Raji (cell line): ENCODE results near the gene SLC22A23.
A peak's percentile ranks its signal among the peaks of the same experiment; 100 is the strongest.

ENCODE experiments used
- POLR2A ChIP-seq: IDR thresholded peaks from 2 replicates; pipeline ENCODE4 v1.6.1; 2011; ENCODE audit warnings: low read depth, low read length, control low read depth; ENCODE audit not compliant: insufficient read depth

Gene SLC22A23

DNA sequence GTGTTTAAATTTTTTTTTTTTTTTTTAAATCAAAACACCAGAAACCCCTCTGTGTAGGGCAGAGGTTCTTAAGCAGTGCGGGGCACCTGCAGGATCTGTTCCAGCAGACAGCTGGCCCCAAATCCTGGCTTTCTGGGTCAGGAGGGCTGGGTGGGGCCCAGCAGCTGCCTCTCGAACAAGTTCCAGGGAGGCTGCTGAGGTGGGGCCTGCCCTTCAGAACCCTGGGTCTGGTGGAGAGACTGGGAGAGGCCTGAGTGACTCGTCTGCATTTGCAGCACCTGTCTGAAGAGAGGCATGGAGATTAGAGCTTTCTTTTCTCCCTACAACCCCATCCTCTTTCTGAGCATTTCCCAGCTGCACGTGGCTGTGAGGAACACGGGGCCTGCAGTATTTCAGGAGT lies 189.7 kb downstream of the SLC22A23 start:
- TF ChIP-seq POLR2A = no peak

DNA sequence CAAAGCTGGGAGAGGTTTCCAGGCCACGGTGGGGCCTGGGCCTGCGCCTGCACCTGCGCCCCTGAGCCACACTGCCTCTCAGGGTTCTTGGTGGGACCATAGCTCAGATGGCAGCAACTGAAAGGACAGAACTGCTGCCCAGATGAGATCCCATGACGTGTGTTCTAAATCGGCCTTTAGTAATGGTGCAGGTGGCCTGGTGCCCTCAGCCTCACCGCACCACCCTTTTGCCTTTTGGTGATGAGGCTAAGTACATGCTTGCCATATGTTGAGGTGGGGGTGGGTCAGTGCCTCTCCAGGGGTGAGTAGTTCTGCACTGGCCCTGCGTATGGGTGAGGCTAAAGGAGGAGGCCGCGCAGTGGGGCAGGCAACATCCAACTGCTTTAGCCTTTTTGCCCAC lies 190.7 kb downstream of the SLC22A23 start:
- TF ChIP-seq POLR2A = no peak

DNA sequence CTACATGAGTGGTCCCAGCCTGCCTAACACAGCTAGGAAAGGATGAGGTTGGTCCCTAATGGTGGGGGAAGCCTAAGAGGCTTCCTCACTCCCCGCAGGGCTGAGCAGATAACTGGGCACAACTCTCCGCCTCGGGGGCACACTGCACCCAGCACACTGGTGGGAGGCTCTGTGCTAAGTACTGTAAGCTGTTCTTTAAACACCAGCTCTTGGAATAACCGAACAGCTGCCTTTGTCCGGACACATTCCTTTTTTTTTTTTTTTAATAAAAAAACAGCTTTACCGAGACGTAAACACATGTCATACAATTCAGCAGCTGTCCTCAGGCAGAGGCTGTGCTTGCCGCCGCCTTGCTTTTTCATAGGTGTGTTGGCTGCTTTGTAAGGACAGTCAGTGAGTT lies 191.2 kb downstream of the SLC22A23 start:
- no peak for TF ChIP-seq POLR2A

DNA sequence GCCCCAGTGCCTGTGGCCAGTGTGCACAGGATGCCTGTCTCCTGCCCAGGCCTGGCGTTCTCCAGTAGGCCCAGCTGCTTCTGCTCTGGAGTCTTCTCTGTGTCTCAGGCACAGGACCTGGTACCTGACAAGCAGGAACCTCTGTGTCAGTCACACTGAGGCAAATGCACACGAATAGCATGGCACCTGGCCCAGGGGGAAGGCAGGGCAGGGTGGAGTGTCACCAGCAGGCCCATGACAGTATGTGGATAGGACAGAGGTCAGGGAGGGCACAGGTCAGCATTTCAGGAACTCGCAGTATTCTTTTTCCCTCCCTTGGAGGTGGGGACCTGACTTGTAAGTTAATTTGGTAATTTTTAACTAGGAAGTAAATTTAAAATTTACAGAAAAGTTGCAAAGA lies 192.5 kb downstream of the SLC22A23 start:
- TF ChIP-seq POLR2A = no peak

DNA sequence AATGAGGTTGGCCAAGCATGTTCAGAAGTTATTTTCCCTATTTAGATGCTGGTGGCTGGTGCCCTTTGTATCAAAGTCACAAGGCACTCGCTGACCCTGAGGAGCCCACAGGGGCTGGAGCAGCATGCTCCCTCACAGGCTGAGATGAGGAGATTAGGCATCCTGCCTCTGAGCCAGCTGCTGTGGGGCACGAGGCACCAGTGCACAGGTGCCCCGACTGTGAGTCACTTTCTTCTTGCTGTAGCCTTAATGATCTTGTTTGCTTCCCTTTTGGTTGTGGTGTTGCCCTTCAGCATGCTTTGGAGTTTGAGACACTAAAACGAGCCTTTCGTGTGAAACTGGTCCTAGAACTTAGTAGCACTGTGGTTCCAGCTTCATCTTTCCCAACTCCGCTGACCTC lies 193.8 kb downstream of the SLC22A23 start:
- TF ChIP-seq POLR2A = no peak

DNA sequence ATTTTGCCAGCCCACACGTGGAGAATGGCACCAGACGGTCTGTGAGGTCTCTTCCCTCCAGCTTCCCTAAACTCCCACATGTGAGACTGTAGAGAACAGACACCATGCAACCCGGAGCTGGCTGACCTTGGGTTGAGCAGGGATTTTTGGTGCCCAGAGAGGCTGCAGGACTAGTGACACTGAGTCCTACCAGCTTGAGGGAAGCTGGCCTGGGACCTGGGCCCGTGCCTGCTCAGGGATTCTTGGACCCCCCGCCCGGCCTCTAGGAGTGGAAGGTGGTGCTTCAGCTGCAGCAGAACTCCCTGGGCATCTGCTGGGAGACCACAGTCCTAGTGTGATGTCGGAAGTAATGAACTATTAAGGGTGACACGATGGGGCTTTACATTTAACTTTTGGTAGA lies 194.9 kb downstream of the SLC22A23 start:
- TF ChIP-seq POLR2A = no peak

DNA sequence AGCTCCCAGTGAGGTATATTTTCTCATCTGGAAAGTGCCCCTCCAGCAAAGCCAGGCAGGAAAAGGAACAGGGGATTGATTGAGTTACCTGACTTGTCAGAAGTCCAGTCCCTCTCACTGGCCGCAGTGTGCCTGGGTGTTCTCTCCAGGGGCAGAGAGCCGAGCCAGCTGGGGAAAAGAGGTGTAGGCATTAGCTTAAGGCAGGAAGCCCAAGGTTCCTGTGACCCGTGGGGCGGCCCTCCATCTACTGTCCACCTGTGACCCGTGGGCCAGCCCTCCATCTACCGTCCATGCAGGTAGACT lies 195.4 kb downstream of the SLC22A23 start:
- no peak for TF ChIP-seq POLR2A

DNA sequence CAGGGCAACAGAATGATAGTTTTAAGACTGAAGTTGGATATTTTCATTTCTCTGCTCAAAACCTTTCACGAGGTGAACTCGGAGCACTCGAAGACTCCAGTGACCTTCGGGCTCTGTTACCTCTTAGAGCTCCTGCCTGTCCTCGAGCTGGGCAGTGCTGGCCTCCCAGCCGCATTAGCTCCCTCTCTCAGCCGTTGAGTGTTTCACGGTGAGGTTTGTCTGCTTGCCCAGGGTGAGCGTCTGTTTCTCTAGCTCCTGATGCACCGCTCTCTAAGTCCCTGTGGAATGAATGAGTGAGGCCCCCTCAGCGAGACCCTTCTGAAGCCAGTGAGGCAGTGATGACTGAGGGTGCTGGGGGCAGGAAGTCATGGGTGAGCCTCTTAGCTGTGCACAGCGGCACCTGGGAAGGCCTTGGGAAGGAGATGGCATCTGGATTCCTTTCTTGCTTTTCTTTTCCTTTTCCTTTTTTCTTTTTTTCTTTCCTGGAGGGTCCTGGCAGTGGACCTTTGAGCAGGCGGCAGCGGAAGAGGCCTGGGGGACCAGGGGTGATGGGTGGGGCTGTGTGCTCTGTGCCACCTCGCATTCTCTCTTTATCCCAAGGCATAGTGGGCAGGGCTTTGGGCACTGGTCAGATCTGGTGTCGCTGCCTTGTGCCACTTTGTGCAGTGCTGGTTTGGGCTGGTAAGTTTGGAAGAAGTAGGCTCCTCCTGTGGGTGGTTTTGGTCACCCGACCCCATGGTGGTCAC lies 195.9 kb downstream of the SLC22A23 start:
- TF ChIP-seq POLR2A = no peak

DNA sequence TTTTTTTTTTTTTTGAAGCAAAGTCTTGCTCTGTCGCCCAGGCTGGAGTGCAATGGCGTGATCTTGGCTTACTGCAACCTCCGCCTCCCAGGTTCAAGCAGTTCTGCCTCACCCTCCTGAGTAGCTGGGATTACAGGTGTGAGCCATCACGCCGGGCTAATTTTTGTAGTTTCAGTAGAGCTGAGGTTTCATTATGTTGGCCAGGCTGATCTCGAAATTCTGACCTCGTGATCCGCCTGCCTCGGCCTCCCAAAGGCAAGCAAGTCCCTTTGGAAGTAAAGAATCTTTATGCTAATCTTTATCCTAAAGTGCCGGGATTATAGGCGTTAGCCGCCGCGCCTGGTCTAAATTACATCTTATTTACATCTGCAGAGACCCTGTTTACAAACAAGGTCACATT lies 196.6 kb downstream of the SLC22A23 start:
- TF ChIP-seq POLR2A = no peak

DNA sequence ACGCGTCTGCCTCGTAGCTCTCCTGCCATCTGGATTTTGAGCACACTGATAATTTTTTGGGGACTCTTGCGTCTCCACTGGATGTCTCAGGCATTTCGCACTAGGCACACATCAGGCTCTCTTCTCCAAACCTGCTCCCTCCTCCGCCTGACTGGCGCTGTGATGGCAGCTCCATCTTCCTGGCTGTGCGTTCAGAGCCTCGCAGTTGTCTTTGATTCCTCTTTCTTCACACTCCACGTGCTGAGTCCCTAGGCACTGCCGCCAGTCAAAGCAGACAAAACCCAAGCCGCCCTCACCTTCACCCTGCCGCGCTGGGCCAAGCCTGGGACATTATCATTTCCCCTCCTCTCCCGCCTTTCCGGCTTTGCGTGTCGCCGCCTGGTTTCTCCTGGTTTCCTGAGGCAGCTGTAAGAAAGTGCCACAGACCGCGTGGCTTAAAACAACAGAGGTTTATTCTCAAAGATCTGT lies 197.3 kb downstream of the SLC22A23 start:
- peak; percentile 41 for TF ChIP-seq POLR2A

DNA sequence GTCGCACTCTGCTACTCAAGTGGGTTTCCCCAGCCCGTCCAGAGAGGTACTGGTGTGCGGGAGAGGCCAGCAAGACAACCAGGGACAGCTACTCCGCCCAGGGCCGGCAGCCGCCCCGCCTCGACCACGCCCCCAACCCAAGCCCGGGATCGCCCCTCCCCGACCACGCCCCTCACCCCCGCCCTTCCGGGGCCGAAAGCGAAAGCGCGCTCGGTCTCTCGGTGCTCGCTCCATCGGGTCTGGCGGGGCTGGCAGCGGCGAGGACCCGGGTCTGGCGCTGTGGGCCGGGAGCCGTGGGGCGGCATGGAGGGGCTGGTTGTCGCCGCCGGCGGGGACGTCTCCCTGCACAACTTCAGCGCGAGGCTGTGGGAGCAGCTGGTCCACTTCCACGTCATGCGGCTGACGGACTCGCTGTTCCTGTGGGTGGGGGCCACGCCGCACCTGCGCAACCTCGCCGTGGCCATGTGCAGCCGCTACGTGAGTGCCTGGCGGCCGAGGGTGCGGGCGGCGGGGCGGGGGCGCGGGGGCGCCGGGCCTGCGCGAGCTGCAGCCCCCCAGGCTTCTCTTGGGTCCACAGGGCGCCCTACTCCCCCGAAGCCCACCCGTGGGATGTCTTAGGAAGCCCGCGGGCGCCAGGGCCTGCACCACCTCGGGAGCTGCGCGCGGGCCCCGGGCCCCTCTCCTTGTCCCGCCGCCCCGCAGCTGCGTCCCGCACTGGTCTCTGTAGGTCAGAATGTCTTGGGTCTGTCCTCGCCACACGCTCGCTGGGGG lies 197.9 kb downstream of the SLC22A23 start, which contains the start of gene PSMG4:
TSS of gene PSMG4 (plus strand) at position 228 of the 771 bp plus-strand sequence. CDS start at position 304, 76 bp downstream.
- TF ChIP-seq POLR2A = peak; percentile 84

DNA sequence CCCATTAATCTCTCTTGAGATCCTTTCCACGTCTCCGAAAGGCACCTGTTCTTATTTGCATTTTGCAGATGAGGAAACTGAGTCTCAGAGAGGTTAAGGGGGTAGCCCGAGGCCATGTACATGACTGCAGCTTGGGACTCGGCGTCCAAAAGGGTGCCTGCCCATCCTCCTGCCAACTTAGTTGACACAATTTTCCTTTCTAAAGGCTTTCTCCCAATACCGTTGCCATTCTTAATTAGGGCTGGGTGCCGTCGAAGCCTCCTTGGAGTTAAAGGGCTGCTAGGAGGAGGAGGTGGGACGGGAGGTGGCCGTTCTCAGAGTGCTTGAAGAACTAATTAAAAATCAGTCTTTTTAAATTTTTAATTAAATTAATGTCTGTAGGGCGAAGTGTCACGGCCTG lies 198.6 kb downstream of the SLC22A23 start:
- no peak for TF ChIP-seq POLR2A

DNA sequence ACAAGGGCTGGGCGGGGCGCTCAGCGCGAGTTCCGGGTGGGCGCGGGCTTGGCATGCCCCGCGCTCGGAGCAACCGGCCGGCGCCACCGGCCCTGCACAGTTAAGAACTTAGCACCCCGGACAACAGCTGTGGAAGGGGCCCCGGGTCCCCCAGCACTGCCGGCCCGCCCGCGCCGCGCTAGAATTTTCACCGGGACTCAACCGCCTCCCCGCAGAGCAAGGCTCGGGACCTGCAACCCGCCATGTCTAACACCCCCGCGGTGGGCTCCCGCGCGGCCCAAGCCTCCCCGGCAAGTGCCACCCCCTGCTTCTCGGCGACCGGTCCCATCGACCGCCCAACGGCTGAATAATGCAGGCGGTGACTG lies 203.3 kb downstream of the SLC22A23 start:
- no peak for TF ChIP-seq POLR2A

DNA sequence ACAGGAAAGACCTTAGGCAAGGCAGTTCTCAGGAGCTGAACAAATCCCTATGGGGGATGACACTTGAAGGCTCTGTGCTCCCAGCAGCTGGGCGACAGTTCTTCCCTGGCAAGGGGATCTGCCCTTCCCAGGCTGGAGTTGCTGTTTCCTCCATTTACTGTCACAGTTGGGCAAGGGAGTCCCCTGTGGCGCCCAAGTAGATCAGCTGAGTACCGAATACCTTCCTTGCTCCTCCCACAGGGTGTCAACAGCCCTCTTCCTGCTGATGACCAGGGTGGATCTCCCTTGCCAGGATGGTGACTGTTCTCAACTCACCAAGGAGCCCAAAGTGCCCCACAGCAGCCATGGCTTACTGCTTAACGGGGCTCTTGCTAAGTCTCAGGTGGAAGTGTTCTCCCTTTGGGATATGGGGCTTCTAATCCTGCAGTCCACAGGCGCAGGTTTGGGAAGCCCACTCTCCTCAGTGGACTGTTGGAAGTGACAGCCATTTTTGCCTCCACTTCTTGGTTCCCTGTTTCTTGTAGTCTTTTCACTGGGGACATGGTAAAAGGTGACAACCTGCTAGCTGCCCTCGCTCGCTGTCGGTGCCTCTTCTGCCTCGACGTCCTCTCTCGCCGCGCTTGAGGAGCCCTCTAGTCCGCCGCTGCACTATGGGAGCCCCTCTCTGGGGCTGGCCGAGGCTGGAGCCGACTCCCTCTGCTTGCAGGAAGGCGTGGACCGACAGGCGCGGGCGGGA lies 203.8 kb downstream of the SLC22A23 start:
- TF ChIP-seq POLR2A = no peak

DNA sequence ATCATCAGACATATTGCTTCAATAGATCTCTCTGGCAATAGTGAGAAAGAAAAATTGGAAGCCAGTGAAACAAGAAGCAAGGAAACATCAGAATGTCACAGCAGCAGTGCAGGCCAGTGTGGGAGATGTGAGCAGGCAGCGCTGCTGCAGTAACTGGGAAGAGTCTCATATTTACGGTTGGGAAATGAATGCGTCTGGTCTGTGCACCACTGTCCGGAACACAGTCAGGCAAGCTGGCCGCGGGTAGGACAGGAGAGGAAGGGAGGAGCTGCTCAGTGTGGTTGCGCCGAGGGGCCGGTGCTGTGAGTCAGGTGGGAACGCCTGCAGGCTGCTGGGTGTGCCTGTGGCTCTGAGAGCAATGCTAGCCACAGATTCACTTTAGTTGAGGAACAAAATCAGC lies 204.5 kb downstream of the SLC22A23 start:
- no peak for TF ChIP-seq POLR2A

DNA sequence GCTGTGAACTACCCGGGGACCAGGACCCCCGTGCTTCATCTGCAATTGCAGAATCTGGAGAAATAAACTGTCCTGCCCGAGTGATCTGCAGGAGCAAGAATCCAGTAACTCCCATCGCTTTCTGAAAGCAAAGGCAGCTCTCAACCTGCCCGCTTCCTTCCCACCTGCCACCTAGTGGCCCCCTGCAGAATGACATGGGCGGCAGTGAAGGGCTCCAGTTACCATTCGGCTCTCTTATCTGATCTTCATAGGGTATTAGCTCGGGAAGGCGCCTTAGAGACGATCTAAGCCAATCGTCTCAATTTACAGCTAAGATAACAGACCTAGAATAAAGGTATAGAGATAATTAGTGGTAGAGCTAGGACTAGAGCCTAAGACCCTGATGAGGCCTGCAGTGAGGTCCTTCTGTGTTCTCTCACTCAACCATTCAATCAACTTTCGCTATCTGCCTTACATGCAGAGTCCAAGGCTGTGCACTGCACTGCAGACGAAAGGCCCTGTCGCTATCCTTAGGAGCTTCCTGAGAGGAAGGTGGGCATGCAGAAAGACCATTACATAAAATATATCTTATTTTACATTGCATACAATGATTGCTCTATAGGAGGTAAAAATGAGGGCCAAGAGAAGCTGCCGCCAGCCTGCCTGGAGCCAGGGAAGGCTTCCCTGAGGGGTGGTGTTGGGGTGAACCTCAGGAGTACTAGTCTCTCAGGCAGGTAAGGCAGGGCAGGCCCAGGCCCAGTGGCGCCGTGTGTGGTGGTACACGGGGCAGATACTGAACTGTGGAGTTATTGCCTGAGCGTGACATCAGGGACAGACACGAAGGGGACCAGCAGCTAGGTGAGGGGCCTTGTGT lies 205.2 kb downstream of the SLC22A23 start:
- no peak for TF ChIP-seq POLR2A

DNA sequence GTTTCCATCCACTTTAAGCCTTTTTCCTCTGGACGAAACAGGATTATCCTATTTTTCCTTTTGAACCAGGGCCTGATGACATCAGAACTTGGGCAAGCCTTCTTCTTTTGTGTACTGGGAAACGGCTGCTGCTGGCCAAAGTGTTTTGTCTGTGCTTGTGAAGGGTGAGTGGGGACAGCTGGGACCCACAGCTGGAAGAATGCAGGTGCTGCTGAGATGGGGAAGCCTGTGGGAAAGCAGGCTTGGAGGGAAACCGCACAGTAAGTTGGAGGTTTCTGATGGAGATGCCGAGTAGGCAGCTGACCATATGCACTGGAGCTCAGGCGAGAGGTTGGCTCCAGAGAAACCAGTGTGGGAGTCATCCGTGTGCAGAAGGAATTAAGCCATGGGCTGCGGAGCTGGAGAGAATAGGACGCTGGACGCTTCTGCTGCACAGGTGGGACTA lies 206.6 kb downstream of the SLC22A23 start:
- no peak for TF ChIP-seq POLR2A
